ENCODE measurements around the gene SLC31A2. TPM values are rescaled to one million over a fixed set of nuclear protein-coding genes. Genes with fewer than 3 reads are reported as not detected.
"Not testable (repeated sequence)": the region's sequence is repeated elsewhere in the genome, so short reads cannot be mapped to it uniquely, and the experiment has no call there.

The SLC31A2 gene
- 100 to 1,000 TPM in 2 of 4 donors, 10 to 100 TPM in 2; 82.4 to 128 (median 99.2) TPM for total RNA-seq

GRCh38 chr9:113150670-113151611, at the start of gene SLC31A2:
Gene SLC31A2, plus strand, starts transcription at chr9:113151007. Its CDS starts 68 bp downstream, at chr9:113151075.
- 0 to 1% methylated on average over 37 to 47 of the region's 87 CpGs for WGBS, 2 donors
- peak within 1 kb of the TSS; percentile 75 for H3K4me3 ChIP-seq (ENCODE audit: low read depth, poor library complexity, severe bottlenecking)
- intact Hi-C loops (cut with DNase I; ENCODE audit: low total_unique reads): no loop called here
- TF ChIP-seq CTCF (IDR thresholded peaks at IDR 0.05) (no peak), POLR2A (IDR thresholded peaks at IDR 0.05) (no peak)
- DNase-seq (ENCODE audit: low spot score in 2 of 2): peak; percentile 89 to 98

GRCh38 chr9:113105345-113105744, 45.5 kb upstream of the SLC31A2 start:
- H3K4me3 ChIP-seq (ENCODE audit: low read depth, poor library complexity, severe bottlenecking); DNase-seq (ENCODE audit: low spot score in 2 of 2); intact Hi-C loops (cut with DNase I; ENCODE audit: low total_unique reads): not testable (repeated sequence)
- WGBS, 2 donors: no CpG with 5 or more reads among the region's 6 CpGs

GRCh38 chr9:113111065-113111951, 39.5 kb upstream of the SLC31A2 start:
- H3K4me3 ChIP-seq (ENCODE audit: low read depth, poor library complexity, severe bottlenecking); intact Hi-C loops (cut with DNase I; ENCODE audit: low total_unique reads): not testable (repeated sequence)
- TF ChIP-seq CTCF (IDR thresholded peaks at IDR 0.05): peak in 1 of 3 donors; percentile 68
- 15 to 17% methylated on average over 3 to 5 of the region's 56 CpGs for WGBS, 2 donors
- DNase-seq (ENCODE audit: low spot score in 2 of 2): peak in 1 of 2 donors; percentile 57

GRCh38 chr9:113112706-113113510, 37.9 kb upstream of the SLC31A2 start:
- intact Hi-C loops (cut with DNase I; ENCODE audit: low total_unique reads); H3K4me3 ChIP-seq (ENCODE audit: low read depth, poor library complexity, severe bottlenecking): not testable (repeated sequence)
- TF ChIP-seq CTCF (IDR thresholded peaks at IDR 0.05): peak in 1 of 3 donors; percentile 79
- DNase-seq (ENCODE audit: low spot score in 2 of 2): peak in 1 of 2 donors; percentile 18
- 0% methylated on average over 3 to 4 of the region's 54 CpGs for WGBS, 2 donors

- no CpG with 5 or more reads among the region's 6 CpGs for WGBS, 2 donors
- intact Hi-C loops (cut with DNase I; ENCODE audit: low total_unique reads): not testable (repeated sequence)
These were observed 32.0 kb upstream of the SLC31A2 start for GRCh38 chr9:113118829-113119228.

GRCh38 chr9:113125386-113126035, 25.3 kb upstream of the SLC31A2 start:
- 71 to 75% methylated on average over 4 of the region's 4 CpGs for WGBS, 2 donors
- TF ChIP-seq POLR2A (IDR thresholded peaks at IDR 0.05) (no peak), CTCF (IDR thresholded peaks at IDR 0.05) (no peak)
- intact Hi-C loops (cut with DNase I; ENCODE audit: low total_unique reads): no loop called here
- DNase-seq (ENCODE audit: low spot score in 2 of 2): no peak
- H3K4me3 ChIP-seq (ENCODE audit: low read depth, poor library complexity, severe bottlenecking): no peak overlapping the region

More at GRCh38 chr9:113118829-113119228, 32.0 kb upstream of the SLC31A2 start:
- DNase-seq (ENCODE audit: low spot score in 2 of 2); H3K4me3 ChIP-seq (ENCODE audit: low read depth, poor library complexity, severe bottlenecking): not testable (repeated sequence)

All from lower leg skin (tissue), 4 donors.